Type B pancreatic cell (in vitro differentiated cells): ENCODE results near the gene DHRS3. TPM values are rescaled to one million over a fixed set of nuclear protein-coding genes. Genes with fewer than 3 reads are reported as not detected.
"Not testable (repeated sequence)": the region's sequence is repeated elsewhere in the genome, so short reads cannot be mapped to it uniquely, and the experiment has no call there.

Source experiments
- DNase-seq: peaks from one replicate; pipeline ENCODE4 v3.0.0; 2021; ENCODE audit warnings: mixed read lengths; ENCODE audit not compliant: unreplicated experiment; ENCODE audit errors: extremely low spot score
- H3K27ac Mint-ChIP-seq: 2 replicates; pipeline ENCODE4 v1.8.0; 2021; ENCODE audit warnings: mild to moderate bottlenecking, mixed read lengths
- H3K27me3 Mint-ChIP-seq: 2 replicates; pipeline ENCODE4 v1.8.0; 2021; ENCODE audit warnings: mixed read lengths
- H3K36me3 Mint-ChIP-seq: 2 replicates; pipeline ENCODE4 v1.8.0; 2021; ENCODE audit warnings: mixed read lengths
- H3K4me1 Mint-ChIP-seq: one replicate; pipeline ENCODE4 v1.8.0; 2021; ENCODE audit warnings: mixed read lengths; ENCODE audit not compliant: unreplicated experiment
- H3K4me3 Mint-ChIP-seq: 2 replicates; pipeline ENCODE4 v1.8.0; 2021; ENCODE audit warnings: mild to moderate bottlenecking, mixed read lengths
- H3K9me3 Mint-ChIP-seq: 2 replicates; pipeline ENCODE4 v1.8.0; 2021; ENCODE audit warnings: mixed read lengths
- total RNA-seq: library from RNA; stranded (reverse); gene quantifications from 2 replicates; pipeline ENCODE4 v1.2.1, GENCODE V29; 2021; ENCODE audit warnings: low replicate concordance
- TF ChIP-seq, protein P1 (sequence below): fragments of 200-600 bp; sonication (generic); conservative IDR thresholded peaks from 2 replicates; pipeline ENCODE4 v1.5.0; 2021; ENCODE audit warnings: antibody characterized with exemption, mild to moderate bottlenecking

The DHRS3 gene
- total RNA-seq, 1 donor from 2014 or later, result 143 TPM

DNA sequence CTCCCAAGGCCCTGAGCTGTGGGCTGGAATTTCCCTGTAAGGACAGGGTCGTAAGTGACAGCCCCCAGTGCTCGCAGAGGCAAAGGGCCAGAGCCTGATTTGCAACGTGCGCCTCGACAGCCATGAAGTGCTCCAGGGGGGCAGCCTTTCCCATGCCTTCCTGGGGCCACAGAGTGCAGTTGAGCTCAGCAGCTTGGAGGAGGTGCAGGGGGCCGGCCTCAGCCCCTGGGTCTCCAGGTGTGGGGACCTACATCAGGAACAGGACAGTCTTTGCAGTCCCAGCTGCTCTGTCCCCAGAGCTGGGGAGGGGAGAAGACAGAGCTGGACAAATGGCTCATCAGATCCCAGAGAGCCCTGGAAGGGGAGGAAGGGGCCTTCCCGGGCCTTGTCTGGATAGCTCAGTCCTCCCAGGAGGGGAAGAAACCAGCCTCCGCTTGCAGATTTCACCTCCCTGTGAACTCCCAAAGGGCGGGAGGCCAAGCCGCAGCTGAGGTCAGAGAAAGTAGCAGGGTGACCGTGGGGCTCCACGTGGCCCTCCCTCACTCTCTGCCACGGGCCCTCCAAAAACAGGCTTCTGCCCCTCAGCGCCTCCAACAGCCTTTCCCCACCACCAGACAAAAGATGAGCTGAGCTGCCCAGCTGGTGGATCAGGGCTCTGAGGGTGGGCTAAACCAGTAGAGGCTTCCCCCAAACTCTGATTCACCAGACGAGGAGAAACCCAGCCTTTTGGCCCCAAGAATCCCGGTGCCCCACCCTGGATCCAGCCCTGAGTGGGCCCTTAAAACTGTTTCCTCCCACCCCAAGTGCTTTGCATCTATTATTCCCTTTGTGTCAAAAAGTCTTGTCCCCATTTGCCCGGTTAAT lies 76.5 kb downstream of the DHRS3 start:
- TF ChIP-seq, protein P1, sequence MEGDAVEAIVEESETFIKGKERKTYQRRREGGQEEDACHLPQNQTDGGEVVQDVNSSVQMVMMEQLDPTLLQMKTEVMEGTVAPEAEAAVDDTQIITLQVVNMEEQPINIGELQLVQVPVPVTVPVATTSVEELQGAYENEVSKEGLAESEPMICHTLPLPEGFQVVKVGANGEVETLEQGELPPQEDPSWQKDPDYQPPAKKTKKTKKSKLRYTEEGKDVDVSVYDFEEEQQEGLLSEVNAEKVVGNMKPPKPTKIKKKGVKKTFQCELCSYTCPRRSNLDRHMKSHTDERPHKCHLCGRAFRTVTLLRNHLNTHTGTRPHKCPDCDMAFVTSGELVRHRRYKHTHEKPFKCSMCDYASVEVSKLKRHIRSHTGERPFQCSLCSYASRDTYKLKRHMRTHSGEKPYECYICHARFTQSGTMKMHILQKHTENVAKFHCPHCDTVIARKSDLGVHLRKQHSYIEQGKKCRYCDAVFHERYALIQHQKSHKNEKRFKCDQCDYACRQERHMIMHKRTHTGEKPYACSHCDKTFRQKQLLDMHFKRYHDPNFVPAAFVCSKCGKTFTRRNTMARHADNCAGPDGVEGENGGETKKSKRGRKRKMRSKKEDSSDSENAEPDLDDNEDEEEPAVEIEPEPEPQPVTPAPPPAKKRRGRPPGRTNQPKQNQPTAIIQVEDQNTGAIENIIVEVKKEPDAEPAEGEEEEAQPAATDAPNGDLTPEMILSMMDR, result no peak
- H3K27ac Mint-ChIP-seq, result no peak overlapping the region
- H3K27me3 Mint-ChIP-seq, result no peaks in the 10 kb centered on the region
- no peaks in the 10 kb centered on the region for H3K36me3 Mint-ChIP-seq
- no peak for DNase-seq
- H3K9me3 Mint-ChIP-seq, result peaks cover 6% of the 10 kb centered on the region
- peaks cover 41% of the 10 kb centered on the region for H3K4me1 Mint-ChIP-seq
- peak overlapping the region; percentile 48 for H3K4me3 Mint-ChIP-seq

DNA sequence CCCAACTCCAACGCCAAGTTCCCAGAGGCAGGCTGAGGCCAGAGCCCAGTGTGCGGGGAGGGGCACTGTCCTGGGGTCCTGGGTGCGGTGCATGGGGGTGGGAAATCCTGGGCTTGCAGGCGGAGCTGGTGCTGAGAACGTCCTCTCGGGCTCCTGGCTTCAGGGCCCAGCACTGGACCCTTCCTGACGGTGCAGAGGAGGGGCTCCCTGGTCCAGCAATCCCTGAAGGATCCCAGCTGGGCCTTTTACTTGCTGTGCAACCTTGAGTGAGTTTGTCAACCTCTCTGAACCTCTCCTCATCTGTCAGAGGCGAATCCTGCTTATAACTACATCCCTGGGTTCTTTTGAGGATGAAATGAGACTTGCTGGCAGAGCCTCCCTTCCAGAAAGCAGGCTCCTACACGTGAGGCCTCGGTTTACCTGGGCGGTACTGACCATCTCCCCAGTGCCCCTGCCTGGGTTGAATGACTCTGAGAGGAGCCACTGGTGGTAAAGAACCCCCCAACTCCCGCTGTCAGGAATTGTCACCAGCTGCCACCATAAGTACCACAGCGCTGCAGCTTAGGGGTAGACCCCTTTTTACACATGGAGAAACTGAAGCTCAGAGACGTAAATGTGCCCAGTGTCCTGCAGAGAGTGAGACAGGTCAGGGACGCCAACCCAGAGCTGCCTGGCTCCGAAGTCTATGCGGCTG lies 77.3 kb downstream of the DHRS3 start:
- TF ChIP-seq, protein P1, result no peak
- Mint-ChIP-seq H3K4me3 (no peak overlapping the region), H3K9me3 (peaks cover 12% of the 10 kb centered on the region), H3K4me1 (peaks cover 41% of the 10 kb centered on the region), H3K36me3 (peaks cover 6% of the 10 kb centered on the region), H3K27me3 (no peaks in the 10 kb centered on the region), H3K27ac (no peak overlapping the region)
- no peak for DNase-seq

DNA sequence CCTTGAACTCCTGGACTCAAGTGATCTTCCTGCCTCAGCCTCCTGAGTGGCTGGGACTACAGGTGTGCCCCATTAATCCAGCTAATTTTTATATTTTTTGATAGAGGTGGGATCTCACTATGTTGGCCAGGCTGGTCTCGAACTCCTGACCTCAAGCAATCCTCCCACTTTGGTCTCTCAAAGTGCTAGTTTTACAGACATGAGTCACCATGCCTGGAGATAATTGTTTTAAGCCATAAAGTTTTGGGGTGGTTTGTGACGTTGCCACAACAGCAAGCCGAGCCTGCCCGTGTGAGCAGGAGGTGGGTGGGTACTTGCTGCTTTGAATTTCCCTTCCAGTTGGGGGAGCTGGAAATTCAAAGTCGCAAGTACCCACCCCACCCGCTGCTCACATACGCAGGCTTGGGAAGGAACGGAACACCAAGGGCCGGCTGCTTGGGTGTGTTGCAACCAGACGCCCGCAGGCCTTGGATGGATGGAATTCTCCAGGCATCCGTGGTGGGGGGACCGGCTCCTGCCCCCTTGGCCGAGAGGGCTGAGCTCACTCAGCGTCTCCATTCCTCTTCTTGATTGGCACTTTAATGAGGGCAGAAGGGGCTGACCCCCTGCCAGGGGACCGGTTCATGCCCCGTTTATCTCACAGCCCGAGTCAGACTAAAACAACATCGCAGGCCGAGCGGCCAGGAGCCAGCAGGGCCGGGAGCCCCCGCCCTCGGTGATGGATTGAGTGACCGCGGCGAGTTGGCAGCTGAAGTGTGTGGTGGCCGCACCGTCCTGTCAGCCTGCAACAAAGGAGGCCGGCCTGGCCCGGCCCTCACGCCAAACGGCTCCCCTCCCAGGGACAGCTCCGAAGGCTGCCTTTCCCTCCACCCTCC lies 78.1 kb downstream of the DHRS3 start:
- H3K27ac Mint-ChIP-seq, result peak overlapping the region; percentile 19
- H3K36me3 Mint-ChIP-seq, result peaks cover 6% of the 10 kb centered on the region
- no peaks in the 10 kb centered on the region for H3K27me3 Mint-ChIP-seq
- TF ChIP-seq, protein P1, result no peak
- peaks cover 38% of the 10 kb centered on the region for H3K4me1 Mint-ChIP-seq
- peak overlapping the region; percentile 27 for H3K4me3 Mint-ChIP-seq
- peak; percentile 87 for DNase-seq
- peaks cover 12% of the 10 kb centered on the region for H3K9me3 Mint-ChIP-seq

GRCh38 chr1:12539320-12539704 lies 78.7 kb downstream of the DHRS3 start:
- Mint-ChIP-seq H3K4me1 (peaks cover 34% of the 10 kb centered on the region), H3K9me3 (peaks cover 12% of the 10 kb centered on the region), H3K36me3 (peaks cover 6% of the 10 kb centered on the region), H3K27ac (no peak overlapping the region), H3K27me3 (no peaks in the 10 kb centered on the region), H3K4me3 (no peak overlapping the region)
- no peak for DNase-seq
- TF ChIP-seq, protein P1, result no peak

DNA sequence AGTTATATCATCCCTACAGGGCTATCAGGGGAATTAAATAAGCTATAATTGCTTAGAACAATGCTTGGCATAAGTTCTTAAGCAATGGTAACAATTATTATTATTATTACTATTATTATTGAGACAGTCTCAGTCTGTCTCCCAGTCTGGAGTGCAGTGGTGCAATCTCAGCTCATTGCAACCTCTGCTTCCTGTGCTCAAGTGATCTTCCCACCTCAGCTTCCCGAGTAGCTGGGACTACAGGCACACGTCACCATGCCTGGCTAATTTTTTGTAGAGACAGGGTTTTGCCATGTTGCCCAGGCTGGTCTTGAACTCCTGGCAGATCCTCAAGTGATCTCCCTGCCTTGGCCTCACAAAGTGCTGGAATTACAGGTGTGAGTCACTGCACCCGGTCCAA lies 79.5 kb downstream of the DHRS3 start:
- Mint-ChIP-seq H3K9me3 (peaks cover 16% of the 10 kb centered on the region), H3K4me1 (peaks cover 31% of the 10 kb centered on the region)
- DNase-seq, H3K4me3 Mint-ChIP-seq, H3K27ac Mint-ChIP-seq, H3K27me3 Mint-ChIP-seq, H3K36me3 Mint-ChIP-seq: not testable (repeated sequence)
